ENCODE data around the gene TGFB1I1.
"Not testable (repeated sequence)": the region's sequence is repeated elsewhere in the genome, so short reads cannot be mapped to it uniquely, and the experiment has no call there.

The TGFB1I1 gene

GRCh38 chr16:31471875-31472708, at the start of gene TGFB1I1:
TSS of gene TGFB1I1 (plus strand) at chr16:31472152. CDS start at chr16:31472189, 37 bp downstream.
- no peak for DNase-seq (ENCODE audit: low read depth)

DNA sequence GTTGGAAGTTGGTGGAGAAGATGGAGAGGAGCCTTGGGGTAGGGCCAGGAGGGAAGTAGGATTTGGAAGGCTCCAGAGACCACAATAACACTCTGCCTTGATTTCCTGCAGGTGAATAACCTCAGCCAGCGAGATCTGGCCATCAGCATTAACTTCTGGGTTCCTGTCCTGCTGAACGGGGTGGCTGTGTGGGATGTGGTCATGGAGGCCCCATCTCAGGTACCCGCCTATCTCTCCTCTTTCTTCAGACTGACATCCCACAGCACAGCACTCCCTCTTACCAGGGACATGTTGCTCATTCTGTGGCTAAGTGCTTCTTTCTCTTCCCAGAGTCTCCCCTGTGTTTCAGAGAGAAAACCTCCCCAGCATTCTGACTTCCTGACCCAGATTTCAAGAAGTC, 48.7 kb upstream of the TGFB1I1 start:
- DNase-seq (ENCODE audit: low read depth): no peak

DNA sequence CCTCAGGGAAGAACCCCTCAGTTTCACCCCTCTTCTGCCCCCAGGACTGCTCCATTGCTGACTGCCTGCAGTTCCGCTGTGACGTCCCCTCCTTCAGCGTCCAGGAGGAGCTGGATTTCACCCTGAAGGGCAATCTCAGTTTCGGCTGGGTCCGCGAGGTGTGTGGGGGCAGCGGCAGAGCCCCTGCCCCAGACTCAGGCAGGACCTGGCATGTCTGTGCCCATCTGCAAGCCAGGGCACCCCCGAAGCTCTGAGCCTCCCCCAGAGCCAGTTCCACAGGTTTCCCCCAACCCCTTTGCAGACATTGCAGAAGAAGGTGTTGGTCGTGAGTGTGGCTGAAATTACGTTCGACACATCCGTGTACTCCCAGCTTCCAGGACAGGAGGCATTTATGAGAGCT, 48.2 kb upstream of the TGFB1I1 start:
- DNase-seq (ENCODE audit: low read depth): no peak

- DNase-seq (ENCODE audit: low read depth): no peak
Measured at GRCh38 chr16:31427441-31428278, 44.3 kb upstream of the TGFB1I1 start.

DNA sequence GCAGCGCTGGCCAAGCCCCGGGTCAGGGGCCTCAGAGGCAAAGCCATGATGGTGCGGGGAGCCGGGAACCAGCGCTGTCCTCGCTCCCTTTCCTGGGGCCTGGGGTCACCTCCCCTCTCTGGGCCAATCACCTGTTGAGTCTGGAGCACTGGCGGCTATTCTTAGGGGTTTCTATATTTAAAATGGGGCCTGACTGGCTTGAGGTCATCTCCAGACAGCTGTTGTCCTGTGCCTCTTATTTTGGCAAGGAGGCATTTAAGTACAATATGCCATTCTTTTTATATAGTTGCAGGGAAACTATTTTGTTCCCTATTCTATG, 43.7 kb upstream of the TGFB1I1 start, which contains the start of gene COX6A2:
Gene COX6A2 (minus strand): TSS at position 82 of the 319 bp plus-strand sequence. CDS start 35 bp downstream, at position 47.
- DNase-seq (ENCODE audit: low read depth): no peak

DNA sequence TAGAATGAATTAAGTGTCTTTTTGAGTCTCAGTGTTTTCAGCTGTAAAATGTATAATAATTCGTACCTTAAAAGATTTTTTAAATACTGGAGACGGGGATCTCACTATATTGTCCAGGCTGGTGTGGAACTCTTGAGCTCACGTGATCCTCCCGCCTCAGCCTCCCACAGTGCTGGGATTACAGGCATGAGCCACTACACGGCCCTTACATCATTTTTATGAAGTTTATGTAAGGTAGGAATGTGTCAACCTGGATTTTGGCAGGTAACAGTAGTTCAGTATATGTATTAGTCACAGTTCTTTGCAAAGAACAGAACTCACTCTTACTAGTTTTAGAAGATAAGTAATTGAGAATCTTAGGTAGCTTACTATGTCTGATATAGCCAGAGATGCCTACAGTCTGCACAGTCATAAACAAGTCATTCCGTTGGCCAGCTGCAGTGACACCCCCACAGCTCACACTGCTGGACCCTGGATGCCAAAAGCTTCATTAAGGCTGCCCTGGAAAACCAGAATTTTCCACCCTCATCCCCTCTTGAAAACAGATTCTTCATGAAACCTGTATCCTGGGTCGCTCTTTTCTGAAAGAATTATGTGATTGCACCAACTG, 43.2 kb upstream of the TGFB1I1 start:
- DNase-seq (ENCODE audit: low read depth): no peak

GRCh38 chr16:31429314-31429713, 42.6 kb upstream of the TGFB1I1 start:
- DNase-seq (ENCODE audit: low read depth): no peak

GRCh38 chr16:31429796-31430195, 42.2 kb upstream of the TGFB1I1 start:
- no peak for DNase-seq (ENCODE audit: low read depth)

DNA sequence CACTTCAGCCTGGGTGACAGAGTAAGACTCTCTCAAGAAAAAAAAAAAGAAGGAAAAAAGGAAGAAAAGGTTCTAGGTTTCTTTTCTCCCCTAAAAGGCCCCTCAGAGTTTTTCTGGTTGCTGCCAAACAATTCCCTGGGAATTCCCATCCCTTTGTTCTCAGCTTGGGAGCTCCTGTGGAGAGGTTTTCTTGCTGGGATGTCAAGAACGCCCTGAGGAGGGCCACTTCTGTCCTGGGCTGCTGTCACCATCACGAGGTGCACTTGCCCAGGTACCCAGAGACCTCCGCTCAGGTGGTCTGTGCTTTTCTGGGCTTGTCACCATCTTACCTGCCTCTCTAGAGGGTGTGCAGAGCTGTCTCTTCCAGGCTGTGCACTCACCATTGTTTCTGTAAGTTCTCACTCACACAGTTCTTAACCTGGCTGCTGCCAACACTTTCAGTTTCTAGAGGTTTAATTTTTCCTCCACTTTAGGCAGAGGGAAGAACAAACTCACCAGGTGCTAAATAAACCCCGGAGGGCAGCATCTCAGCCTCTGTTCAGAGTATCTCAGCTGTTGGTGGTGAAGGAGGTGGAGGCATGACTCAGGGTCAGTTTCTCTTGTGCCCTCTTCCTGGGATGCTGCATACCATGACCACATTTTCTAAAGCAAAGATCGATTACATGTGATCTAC, 41.4 kb upstream of the TGFB1I1 start:
- no peak for DNase-seq (ENCODE audit: low read depth)

DNA sequence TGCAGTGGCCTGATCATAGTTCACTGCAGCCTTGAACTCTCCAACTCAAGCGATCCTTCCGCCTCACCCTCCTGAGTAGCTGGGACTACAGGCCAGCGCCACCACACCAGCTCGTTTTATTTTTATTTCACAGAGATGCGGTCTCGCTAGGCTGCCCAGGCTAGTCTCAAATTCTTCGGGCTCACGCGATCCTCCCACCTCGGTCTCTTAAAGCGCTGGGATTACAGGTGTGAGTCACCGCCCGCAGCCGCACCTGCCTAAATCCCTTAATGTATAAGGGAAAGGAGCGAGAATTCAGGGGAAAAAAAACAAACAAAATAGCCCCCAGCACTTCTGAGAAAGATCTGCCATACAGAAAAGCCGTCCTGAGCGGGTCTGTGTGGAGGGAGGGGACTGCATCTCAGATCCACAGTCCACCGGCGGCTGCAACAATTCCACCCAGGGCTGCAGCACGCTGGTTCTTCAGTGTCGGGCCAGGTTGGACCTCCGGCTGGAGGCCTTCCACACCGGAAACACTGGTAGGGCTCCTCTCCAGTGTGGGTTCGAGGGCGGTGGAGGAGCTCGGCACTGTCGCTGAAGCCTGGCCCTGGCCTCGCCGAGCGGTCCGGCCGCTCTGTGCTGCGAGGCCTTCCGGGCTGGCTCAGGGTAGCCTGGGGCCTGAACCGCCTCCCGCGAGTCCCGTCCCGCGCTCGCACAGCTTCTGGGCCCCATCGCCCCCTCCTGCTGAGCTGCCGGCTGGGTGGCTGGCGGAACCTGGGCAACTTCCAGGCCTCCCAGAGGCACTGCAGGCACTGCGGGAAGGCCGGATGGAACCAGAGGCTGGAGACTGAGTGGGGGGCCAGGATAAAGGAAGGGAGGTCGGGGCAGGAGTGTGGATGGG, 36.4 kb upstream of the TGFB1I1 start:
- DNase-seq (ENCODE audit: low read depth): no peak

DNA sequence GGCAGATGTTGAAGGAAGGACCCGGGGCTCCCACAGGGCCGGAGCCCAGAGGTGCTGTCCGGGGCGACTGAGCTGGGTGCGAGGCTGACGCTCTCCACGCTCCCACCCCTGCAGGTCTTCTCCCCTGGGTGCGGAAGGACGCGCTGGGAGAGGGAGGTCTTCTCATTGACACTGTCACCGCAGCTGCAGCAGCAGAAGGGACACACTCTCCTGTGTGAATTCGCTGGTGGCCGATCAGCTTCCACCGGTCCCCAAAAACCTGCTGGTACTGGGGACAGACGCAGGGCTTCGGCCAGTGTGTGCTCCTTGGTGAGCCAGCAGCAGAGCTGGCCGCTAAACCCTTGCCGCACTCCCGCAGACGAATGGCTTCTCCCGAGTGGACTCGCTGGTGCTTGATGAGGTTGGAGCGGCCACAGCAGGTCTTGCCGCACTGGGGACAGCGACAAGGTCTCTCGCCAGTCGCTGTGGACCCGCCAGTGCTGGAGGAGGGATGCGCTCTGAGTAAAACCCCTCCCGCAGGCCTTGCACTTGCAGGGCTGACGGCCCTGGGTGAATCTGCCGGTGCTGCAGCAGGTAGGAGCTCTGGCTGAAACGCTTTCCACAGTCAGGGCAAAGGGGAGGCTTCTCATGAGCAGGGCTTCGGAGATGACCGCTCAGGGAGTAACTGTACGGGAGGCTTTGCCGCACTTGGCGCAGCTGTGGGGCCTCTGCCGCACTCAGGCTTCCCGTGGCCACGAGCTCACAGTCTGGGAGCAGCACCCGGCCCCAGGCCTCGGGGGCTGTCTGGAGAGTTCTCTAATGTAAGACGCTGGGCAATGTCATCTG, 35.5 kb upstream of the TGFB1I1 start:
- DNase-seq (ENCODE audit: low read depth): no peak

GRCh38 chr16:31438414-31438813, 33.5 kb upstream of the TGFB1I1 start:
- no peak for DNase-seq (ENCODE audit: low read depth)

GRCh38 chr16:31439023-31439422, 32.9 kb upstream of the TGFB1I1 start:
- not testable (repeated sequence) for DNase-seq (ENCODE audit: low read depth)

DNA sequence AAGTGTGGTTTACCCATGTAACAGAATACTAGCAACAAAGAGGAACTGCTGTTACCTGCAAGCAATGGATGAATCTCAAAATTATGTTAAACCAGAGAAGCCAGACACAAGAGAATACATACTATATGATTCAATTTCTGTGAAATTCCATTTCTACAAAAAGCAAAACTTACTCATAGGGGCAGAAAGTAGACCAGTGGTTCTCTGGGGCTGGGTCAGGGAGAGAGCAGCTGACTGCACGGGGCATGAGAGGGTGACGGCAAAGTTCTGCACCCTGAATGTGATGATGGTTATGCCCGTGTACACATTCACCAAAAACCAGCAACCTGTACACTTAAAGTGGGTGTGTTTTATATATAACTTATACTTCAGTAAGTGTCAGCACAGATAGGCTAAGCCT, 32.4 kb upstream of the TGFB1I1 start:
- no peak for DNase-seq (ENCODE audit: low read depth)

- DNase-seq (ENCODE audit: low read depth): no peak
Measured at GRCh38 chr16:31440516-31441184, 31.3 kb upstream of the TGFB1I1 start.

DNA sequence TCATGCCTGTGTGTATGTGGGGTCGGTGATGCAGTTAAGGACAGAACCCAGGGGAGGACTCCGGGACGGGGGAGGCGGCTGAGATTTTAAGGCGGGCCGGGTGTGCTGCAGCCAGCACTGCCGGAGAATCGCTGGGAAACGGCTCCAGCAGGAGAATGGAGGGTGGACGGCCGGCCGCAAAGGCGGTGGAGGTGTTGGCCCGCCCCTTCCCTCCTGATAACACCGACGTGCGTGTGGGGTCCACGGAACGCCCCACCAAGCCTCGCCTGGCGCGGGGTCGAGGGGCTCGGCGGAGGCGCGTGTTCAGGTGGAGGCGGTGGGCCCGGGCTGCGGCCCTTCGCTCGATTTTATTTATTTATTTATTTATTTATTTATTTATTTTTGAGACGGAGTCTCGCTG, 30.0 kb upstream of the TGFB1I1 start:
- no peak for DNase-seq (ENCODE audit: low read depth)

- DNase-seq (ENCODE audit: low read depth): not testable (repeated sequence)
Measured at GRCh38 chr16:31445931-31446330, 26.0 kb upstream of the TGFB1I1 start.

DNA sequence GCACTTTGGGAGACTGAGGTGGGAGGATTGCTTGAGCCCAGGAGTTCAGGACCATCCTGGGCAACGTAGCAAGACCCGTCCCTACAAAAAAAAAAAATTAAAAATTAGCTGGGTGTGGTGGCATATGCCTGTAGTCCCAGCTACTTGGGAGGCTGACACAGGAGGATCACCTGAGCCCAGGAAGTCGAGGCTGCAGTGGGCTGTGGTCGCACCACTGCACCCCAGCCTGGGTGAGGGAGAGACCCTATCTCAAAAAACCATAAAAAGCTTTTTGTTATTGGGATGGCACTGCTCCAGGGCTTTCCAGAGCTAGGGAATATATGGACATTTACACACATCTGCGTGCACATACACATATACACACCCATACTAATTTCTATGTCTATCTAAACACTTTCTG, 20.8 kb upstream of the TGFB1I1 start:
- no peak for DNase-seq (ENCODE audit: low read depth)

DNA sequence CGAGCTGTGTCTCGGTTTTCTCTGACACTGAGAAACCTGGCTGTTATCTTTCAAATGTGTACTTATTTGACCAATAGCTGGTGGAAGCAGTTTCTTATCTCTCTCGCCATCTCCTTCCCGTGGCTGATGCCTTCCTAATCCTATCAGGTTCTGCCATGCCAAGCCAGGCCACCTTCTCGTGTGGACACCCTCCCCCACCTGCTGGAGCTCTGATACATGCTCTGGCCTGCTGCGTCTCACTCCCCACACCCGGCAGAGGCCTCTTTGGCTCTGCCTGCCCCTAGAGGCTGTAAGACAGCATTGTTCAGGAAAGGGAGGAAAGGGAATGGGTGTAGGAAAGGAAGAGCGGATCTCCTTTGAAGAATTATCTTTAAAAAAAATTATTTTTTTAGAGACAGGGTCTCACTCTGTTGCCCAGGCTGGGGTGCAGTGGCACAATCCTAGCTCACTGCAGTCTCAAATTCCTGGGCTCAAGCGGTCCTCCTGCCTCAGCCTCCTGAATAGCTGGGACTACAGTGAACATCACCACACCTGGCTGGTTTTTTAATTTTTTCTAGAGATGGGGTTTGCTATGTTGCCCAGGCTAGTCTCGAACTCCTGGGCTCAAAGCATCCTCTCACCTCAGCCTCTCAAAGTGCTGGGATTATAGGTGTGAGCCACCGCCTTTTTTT, 20.1 kb upstream of the TGFB1I1 start:
- no peak for DNase-seq (ENCODE audit: low read depth)
